ENCODE results near the gene QRICH2.

QRICH2 gene

DNA sequence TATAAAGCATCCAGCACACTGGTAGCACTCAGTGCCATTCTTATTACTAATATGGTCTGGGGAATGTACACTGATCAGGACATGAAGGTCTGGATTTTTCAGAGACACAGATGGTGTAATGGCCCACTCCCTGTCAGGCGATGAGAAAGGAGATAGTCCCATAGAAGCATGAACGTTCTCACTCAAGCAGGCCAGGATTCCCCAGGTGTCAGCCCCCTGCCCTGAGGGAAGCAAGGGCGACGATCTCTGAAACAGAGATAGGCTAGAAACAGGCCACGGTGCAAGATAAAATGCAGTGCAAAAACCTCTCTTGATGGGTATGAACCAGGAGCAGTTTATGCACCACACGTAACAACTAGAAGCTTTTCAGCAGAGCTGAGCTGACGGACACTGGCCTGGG is 35.0 kb upstream of the QRICH2 start:
- no peak for DNase-seq (ENCODE audit: extremely low read depth, insufficient read length)
- TF ChIP-seq, protein P1, sequence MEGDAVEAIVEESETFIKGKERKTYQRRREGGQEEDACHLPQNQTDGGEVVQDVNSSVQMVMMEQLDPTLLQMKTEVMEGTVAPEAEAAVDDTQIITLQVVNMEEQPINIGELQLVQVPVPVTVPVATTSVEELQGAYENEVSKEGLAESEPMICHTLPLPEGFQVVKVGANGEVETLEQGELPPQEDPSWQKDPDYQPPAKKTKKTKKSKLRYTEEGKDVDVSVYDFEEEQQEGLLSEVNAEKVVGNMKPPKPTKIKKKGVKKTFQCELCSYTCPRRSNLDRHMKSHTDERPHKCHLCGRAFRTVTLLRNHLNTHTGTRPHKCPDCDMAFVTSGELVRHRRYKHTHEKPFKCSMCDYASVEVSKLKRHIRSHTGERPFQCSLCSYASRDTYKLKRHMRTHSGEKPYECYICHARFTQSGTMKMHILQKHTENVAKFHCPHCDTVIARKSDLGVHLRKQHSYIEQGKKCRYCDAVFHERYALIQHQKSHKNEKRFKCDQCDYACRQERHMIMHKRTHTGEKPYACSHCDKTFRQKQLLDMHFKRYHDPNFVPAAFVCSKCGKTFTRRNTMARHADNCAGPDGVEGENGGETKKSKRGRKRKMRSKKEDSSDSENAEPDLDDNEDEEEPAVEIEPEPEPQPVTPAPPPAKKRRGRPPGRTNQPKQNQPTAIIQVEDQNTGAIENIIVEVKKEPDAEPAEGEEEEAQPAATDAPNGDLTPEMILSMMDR (IDR thresholded peaks at IDR 0.05; ENCODE audit: insufficient read depth, low read length, poor library complexity, severe bottlenecking) = no peak

DNA sequence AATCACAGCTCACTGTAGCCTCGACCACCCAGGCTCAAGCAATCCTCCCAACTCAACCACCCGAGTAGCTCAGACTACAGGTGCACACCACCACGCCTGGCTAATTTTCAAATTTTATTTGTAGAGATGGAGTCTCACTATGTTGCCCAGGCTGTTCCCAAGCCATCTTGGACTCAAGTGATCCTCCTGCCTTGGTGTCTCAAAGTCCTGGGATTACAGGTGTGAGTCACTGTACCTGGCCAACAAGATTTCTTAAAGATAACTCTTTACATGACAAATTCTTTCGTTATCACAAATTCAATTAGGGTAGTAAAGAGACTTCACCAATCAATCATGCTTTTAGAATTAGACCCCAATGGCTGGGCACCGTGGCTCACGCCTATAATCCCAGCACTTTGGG is 33.2 kb upstream of the QRICH2 start:
- H3K36me3 ChIP-seq (ENCODE audit: control insufficient read depth, insufficient read depth, low read length) = peaks cover 8% of the 10 kb centered on the region
- no peak overlapping the region for H3K4me3 ChIP-seq (replicated peaks; ENCODE audit: low read depth, low read length)
- no peak for DNase-seq (ENCODE audit: extremely low read depth, insufficient read length)
- no peaks in the 10 kb centered on the region for H3K27me3 ChIP-seq (replicated peaks; ENCODE audit: control insufficient read depth, insufficient read depth, low read length)
- TF ChIP-seq, protein P1 (IDR thresholded peaks at IDR 0.05; ENCODE audit: insufficient read depth, low read length, poor library complexity, severe bottlenecking) = no peak

More for the DNA sequence above, 35.0 kb upstream of the QRICH2 start:
- H3K4me3 ChIP-seq (replicated peaks; ENCODE audit: low read depth, low read length) = no peak overlapping the region
- H3K27me3 ChIP-seq (replicated peaks; ENCODE audit: control insufficient read depth, insufficient read depth, low read length) = no peaks in the 10 kb centered on the region
- peaks cover 11% of the 10 kb centered on the region for H3K36me3 ChIP-seq (ENCODE audit: control insufficient read depth, insufficient read depth, low read length)

DNA sequence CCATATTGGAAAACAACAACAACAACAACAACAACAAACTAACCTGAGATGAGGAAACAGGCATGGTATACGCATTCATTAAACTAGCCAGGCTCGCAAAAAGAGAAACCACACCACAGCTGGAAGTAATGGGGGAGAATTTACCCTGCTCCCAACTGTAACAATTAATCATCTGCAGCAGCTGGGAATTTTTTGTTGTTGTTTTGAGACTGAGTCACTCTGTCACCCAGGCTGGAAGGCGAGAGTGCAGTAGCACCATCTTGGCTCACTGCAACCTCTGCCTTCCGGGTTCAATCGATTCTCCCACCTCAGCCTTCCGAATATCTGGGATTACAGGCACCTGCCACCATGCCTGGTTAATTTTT is 29.3 kb upstream of the QRICH2 start:
- TF ChIP-seq, protein P1 (IDR thresholded peaks at IDR 0.05; ENCODE audit: insufficient read depth, low read length, poor library complexity, severe bottlenecking) = no peak
- Histone ChIP-seq H3K36me3 (ENCODE audit: control insufficient read depth, insufficient read depth, low read length) (peaks cover 1% of the 10 kb centered on the region; the same call in 1 of the 2 replicates), H3K27me3 (replicated peaks; ENCODE audit: control insufficient read depth, insufficient read depth, low read length) (no peaks in the 10 kb centered on the region), H3K4me3 (replicated peaks; ENCODE audit: low read depth, low read length) (no peak overlapping the region)
- DNase-seq (ENCODE audit: extremely low read depth, insufficient read length) = no peak

DNA sequence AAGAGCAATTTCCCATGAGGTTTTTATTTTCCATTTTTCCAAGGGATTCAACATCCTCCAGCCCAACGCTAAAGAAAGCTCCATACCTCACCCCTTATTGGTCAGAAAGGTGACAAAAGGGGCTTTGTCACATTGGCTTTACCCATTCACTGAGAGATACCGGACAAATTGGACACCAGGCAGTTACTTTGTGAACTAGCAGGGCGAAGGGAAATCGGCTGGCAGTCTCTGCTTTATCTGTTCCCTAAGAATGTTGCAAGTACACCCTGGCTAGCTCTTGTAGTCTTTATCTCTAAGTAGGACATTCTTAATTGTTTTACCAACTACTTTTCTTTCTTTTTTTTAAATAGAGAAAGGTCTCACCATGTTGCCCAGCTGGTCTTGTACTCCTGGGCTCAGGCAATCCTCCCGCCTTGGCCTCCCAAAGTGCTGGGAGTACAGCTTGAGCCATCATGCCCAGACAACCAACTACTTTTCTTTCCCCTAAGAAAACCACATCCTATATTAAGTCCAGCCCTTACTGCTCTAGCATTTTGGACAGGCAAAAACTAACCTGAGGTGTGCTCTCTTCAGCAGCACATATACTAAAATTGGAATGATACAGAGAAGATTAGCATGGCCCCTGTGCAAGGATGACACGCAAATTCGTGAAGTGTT is 28.8 kb upstream of the QRICH2 start:
- Histone ChIP-seq H3K4me3 (replicated peaks; ENCODE audit: low read depth, low read length) (no peak overlapping the region), H3K36me3 (ENCODE audit: control insufficient read depth, insufficient read depth, low read length) (peaks cover 1% of the 10 kb centered on the region; the same call in 1 of the 2 replicates), H3K27me3 (replicated peaks; ENCODE audit: control insufficient read depth, insufficient read depth, low read length) (no peaks in the 10 kb centered on the region)
- TF ChIP-seq, protein P1 (IDR thresholded peaks at IDR 0.05; ENCODE audit: insufficient read depth, low read length, poor library complexity, severe bottlenecking) = no peak
- DNase-seq (ENCODE audit: extremely low read depth, insufficient read length) = no peak

DNA sequence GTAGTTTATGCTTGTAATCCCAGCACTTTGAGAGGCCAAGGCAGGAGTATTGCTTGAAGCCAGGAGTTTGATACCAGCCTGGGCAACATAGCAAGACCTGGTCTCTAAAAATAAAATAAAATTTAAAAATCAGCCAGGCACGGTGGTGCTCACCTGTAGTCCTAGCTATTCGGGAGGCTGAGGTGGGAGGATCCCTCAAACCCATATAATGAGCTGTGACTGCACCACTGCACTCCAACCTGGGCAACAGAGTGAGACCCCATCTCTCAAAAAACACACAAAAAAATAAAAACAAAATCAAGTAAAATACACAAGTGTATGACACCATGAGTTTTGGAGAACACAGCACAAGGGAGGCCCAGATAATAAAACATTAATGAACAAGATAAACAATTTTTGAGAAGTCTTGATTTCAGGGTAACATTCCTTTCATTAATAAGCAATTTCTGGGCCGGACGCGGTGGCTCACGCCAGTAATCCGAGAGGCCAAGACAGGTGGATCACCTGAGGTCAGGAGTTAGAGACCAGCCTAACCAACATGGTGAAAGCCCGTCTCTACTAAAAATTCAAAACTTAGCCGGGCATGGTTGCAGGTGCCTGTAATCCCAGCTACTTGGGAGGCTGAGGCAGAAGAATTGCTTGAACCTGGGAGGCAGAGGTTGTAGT is 27.8 kb upstream of the QRICH2 start:
- no peak overlapping the region for H3K4me3 ChIP-seq (replicated peaks; ENCODE audit: low read depth, low read length)
- TF ChIP-seq, protein P1 (IDR thresholded peaks at IDR 0.05; ENCODE audit: insufficient read depth, low read length, poor library complexity, severe bottlenecking) = no peak
- no peak for DNase-seq (ENCODE audit: extremely low read depth, insufficient read length)
- H3K27me3 ChIP-seq (replicated peaks; ENCODE audit: control insufficient read depth, insufficient read depth, low read length) = no peaks in the 10 kb centered on the region
- H3K36me3 ChIP-seq (ENCODE audit: control insufficient read depth, insufficient read depth, low read length) = peaks cover 1% of the 10 kb centered on the region; the same call in 1 of the 2 replicates

All from GM06990 (cell line).